Measurements from ENCODE around the gene TBCC.

DNA sequence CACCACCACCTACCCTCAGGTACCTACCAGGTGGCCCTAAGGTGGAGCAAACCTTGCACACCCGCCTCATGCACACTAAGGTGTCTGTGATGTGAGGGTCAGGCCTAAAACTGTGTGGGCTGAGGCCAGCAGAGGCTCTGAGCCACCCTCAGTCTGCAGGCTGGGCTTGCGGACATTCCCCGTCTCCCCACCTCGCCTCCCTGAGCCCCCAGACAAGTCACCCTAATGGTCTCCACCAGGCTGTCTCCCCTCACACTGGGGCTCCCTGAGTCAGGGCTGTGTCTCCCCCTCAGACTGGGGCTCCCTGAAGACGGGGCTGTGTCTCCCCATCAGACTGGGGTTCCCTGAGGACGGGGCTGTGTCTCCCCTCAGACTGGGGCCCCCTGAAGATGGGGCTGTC lies 36.0 kb downstream of the TBCC start:
- TF ChIP-seq EZH2 (IDR thresholded peaks at IDR 0.05): no peak
- TF ChIP-seq, protein P1, sequence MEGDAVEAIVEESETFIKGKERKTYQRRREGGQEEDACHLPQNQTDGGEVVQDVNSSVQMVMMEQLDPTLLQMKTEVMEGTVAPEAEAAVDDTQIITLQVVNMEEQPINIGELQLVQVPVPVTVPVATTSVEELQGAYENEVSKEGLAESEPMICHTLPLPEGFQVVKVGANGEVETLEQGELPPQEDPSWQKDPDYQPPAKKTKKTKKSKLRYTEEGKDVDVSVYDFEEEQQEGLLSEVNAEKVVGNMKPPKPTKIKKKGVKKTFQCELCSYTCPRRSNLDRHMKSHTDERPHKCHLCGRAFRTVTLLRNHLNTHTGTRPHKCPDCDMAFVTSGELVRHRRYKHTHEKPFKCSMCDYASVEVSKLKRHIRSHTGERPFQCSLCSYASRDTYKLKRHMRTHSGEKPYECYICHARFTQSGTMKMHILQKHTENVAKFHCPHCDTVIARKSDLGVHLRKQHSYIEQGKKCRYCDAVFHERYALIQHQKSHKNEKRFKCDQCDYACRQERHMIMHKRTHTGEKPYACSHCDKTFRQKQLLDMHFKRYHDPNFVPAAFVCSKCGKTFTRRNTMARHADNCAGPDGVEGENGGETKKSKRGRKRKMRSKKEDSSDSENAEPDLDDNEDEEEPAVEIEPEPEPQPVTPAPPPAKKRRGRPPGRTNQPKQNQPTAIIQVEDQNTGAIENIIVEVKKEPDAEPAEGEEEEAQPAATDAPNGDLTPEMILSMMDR (IDR thresholded peaks at IDR 0.05): no peak
- TF ChIP-seq EZH2phosphoT487 (IDR thresholded peaks at IDR 0.05): no peak
